Retinal pigment epithelial cell (primary cell): ENCODE data around the gene GLT1D1.

Experiments
- DNase-seq: peaks from one replicate; pipeline ENCODE4 v3.0.0-alpha.2; 2010; ENCODE audit warnings: low read depth
- H3K4me3 ChIP-seq: 2 replicates; pipeline ENCODE4 v1.5.1; 2011; ENCODE audit warnings: mild to moderate bottlenecking, low read length, control low read depth, moderate library complexity
- CTCF ChIP-seq: conservative IDR thresholded peaks from 2 replicates; pipeline ENCODE4 v1.5.1; 2011; ENCODE audit warnings: low read depth, low read length, control low read depth, inconsistent platforms

The GLT1D1 gene

GRCh38 chr12:128928361-128928760 lies 75.1 kb downstream of the GLT1D1 start:
- H3K4me3 ChIP-seq: no peak overlapping the region
- DNase-seq: no peak
- no peak for TF ChIP-seq CTCF

GRCh38 chr12:128929057-128929456 lies 75.8 kb downstream of the GLT1D1 start:
- TF ChIP-seq CTCF: no peak
- H3K4me3 ChIP-seq: no peak overlapping the region

GRCh38 chr12:128930606-128931005 lies 77.3 kb downstream of the GLT1D1 start:
- no peak for DNase-seq
- H3K4me3 ChIP-seq: no peak overlapping the region
- no peak for TF ChIP-seq CTCF

More at GRCh38 chr12:128929057-128929456, 75.8 kb downstream of the GLT1D1 start:
- DNase-seq: no peak

GRCh38 chr12:128932521-128932920 lies 79.2 kb downstream of the GLT1D1 start:
- no peak overlapping the region for H3K4me3 ChIP-seq
- no peak for DNase-seq
- TF ChIP-seq CTCF: no peak

GRCh38 chr12:128933039-128933438 lies 79.8 kb downstream of the GLT1D1 start:
- DNase-seq: no peak
- no peak overlapping the region for H3K4me3 ChIP-seq
- TF ChIP-seq CTCF: no peak

- no peak for TF ChIP-seq CTCF
- no peak for DNase-seq
- H3K4me3 ChIP-seq: no peak overlapping the region
These were observed 80.6 kb downstream of the GLT1D1 start for GRCh38 chr12:128933926-128934325.

GRCh38 chr12:128938886-128939285 lies 85.6 kb downstream of the GLT1D1 start:
- DNase-seq: no peak
- H3K4me3 ChIP-seq: no peak overlapping the region
- TF ChIP-seq CTCF: no peak
